ENCODE measurements around the gene MGAT4D.
A peak's percentile ranks its signal among the peaks of the same experiment; 100 is the strongest.
"Not testable (repeated sequence)": the region's sequence is repeated elsewhere in the genome, so short reads cannot be mapped to it uniquely, and the experiment has no call there.

Gene MGAT4D

DNA sequence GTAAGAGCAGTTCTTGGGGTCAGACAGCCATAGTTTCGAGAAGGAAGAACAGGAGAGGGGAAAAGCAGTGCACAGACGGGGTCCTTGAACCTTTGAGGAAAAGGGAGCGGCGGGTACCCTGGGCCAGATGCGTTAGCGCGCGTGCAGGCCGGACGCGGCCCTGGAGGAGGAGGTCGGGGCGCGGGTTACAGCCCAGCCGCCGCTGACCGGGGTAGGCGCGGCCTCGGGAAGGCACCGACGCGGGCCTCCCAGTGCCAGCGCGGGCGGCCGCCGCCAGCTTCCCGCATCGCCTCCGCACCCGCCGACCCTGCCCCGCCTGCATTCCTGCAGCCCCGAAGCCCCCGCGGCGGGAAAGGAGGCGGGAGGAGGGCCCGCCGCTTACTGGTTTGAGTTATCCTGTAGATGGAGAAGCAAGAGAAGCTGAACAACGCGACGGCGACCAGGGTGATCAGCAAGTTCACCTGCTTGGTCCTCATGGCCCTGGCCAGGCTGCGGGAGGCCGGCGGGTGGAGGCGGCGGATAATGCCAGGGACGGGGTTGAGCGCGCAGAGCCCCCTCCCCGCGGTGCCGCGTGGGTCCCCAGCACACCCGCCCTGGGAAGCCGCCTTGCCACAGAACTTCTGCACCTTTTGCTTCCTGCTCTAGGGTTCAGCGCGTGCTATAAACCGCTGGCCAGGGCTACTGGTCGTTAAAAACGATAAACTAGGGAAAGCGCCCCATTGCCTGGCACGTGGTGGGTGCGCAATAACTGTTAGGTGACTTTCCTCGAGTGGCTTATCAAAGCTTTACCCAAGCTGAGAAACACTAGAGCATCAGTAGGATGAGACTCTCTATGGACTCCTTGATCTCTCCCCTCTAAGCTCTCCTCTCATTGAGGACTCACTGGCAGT lies at the start of gene MGAT4D:
Gene MGAT4D, minus strand, starts transcription at position 547 of the 890 bp plus-strand sequence. Its CDS starts 71 bp downstream, at position 476.
- H3K4me3 ChIP-seq (ENCODE audit: low read length): no peak within 1 kb of the TSS
- no peak for TF ChIP-seq ZNF274 (IDR thresholded peaks at IDR 0.05; ENCODE audit: low read depth, low read length)

DNA sequence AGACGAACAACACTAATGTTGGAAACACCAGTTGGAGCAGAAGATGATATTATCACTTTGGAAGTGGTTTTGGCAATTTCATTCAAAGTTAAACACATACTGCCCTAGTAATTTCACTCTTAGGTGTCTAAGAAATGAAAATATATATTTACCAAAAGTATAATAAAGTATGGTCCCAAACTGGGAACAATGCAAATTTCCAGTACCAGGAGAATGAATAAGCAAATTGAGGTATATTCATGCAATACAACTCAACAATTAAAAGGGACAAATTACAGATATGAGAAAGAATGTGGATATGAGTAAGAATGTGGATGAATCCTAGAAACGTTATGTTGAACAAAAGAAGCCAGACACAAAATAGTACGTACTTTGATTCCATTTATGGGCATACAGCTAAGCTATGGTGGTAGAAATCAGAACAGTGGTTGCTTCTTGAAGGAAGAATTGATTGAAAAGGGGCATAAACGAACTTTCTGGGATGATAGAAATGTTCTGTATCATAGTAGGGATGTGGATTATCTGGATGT lies 35.9 kb upstream of the MGAT4D start:
- no peak for TF ChIP-seq ZNF274 (IDR thresholded peaks at IDR 0.05; ENCODE audit: low read depth, low read length)
- H3K4me3 ChIP-seq (ENCODE audit: low read length): no peak overlapping the region

DNA sequence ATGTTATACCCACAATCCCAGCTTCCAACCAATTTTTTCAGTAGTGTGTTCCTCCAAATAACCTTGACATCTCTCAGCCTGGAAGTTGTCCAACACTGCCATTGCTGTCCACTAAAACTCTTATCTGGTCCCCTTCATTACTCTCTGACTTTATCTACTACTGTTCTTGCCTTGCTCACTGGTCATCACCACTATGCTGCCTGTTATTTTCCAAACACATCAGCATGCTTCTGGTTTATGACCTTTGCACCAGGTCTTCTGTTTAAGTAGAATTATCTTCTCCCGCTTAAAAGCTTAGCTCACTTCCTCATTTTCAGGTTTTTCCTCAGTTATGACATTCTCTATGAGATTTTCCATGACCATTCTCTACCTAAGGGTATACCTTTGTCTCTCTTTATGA lies 31.3 kb upstream of the MGAT4D start:
- no peak overlapping the region for H3K4me3 ChIP-seq (ENCODE audit: low read length)
- TF ChIP-seq ZNF274 (IDR thresholded peaks at IDR 0.05; ENCODE audit: low read depth, low read length): no peak

DNA sequence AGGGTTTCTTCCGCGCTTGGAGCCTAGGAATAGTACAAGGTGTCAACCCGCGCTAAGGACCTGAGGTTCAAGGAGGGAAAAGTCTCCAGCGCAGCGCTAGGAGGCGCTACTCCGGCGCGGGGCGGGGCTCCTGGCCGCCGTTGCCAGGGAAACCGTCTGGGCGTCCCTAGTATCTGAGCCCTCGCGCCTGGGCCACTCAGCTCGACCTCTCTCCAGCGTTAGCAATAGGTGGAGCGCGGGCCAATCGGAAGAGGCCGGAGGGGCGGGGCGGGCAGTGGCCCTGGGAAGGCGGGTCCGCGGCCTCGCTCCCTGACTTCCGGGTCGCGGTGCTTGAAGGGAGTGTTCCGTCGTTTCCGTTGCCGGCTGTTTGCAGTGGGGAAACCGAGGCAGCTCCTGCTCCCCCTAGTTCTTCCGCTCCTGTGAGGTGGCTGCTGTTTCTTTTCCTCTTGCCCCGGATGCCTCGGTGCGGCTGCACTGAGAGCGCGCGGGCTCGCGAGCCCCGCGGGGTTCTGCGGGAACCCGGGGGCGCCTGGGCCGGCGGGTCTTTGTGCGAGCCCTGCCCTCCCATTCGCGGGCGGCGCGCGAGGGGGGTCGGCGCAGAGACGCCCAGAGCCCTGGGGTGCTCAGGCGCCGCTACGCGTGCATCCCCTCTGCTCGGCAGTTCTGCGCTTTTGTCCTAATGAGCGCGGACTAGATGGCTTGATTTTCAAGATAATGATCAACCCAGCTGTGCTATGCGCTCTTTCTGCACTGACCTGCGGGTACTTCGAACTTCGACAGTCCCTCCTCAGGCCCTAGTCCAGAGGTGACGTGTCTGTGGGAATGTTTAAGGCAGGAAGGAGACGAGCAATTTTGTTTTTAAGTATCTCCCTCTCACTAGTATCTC lies 26.0 kb upstream of the MGAT4D start, which contains the start of gene ELMOD2:
Gene ELMOD2, plus strand, starts transcription at position 312 of the 886 bp plus-strand sequence. CDS start 1,261 bp downstream, outside the sequence.
- TF ChIP-seq ZNF274 (IDR thresholded peaks at IDR 0.05; ENCODE audit: low read depth, low read length): no peak
- H3K4me3 ChIP-seq (ENCODE audit: low read length): peak within 1 kb of the TSS; percentile 86

DNA sequence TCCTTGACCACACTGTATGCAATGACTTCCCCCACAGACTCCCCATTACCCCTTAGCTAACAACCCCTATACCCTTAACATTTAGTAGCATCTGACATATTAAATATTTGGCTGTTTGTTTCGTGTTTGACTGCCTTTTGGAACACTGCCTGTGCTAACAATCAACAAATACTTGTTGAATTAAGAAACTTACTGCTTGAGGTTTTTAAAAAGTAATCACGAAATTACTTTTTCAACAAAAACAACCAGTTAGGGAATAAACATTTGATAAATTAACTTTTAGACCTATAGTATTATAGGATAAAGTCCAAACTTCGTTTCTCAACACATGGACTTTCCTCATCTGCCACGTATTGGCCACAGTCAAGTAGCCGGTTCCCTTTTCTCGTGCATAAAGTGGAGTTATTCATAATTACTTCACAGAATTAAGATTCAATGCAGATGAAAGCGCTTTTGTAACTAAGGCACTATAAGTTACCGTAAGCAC lies 25.3 kb upstream of the MGAT4D start:
- TF ChIP-seq ZNF274 (IDR thresholded peaks at IDR 0.05; ENCODE audit: low read depth, low read length): no peak
- peak overlapping the region; percentile 18; the same call in 1 of the 2 replicates for H3K4me3 ChIP-seq (ENCODE audit: low read length)

DNA sequence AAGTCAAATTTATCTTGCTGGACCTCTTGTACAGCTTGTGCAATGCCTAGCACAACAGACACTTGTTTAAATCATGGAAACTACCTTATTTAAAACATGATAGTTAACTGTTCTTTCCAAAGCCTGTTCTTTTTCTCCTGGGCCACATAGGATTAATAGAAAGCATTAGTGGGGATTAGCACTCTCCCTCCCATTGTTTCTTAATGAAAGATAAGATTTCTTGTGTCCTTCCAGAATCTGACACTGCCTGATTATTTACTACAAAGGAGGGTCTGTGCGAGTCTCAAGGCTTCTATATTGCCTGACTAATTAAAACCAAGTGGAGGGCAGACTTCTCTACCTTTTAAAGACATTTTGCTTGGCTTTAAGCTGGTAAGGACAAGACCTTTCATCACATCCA lies 17.3 kb upstream of the MGAT4D start:
- H3K4me3 ChIP-seq (ENCODE audit: low read length): no peak overlapping the region
- TF ChIP-seq ZNF274 (IDR thresholded peaks at IDR 0.05; ENCODE audit: low read depth, low read length): no peak

DNA sequence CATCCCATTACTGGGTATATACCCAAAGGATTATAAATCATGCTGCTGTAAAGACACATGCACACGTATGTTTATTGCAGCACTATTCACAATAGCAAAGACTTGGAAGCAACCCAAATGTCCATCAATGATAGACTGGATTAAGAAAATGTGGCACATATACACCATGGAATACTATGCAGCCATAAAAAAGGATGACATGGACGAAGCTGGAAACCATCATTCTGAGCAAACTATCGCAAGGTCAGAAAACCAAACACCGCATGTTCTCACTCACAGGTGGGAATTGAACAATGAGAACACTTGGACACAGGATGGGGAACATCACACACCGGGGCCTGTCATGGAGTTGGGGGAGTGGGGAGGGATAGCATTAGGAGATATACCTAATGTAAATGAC lies 15.7 kb upstream of the MGAT4D start:
- not testable (repeated sequence) for H3K4me3 ChIP-seq (ENCODE audit: low read length)

DNA sequence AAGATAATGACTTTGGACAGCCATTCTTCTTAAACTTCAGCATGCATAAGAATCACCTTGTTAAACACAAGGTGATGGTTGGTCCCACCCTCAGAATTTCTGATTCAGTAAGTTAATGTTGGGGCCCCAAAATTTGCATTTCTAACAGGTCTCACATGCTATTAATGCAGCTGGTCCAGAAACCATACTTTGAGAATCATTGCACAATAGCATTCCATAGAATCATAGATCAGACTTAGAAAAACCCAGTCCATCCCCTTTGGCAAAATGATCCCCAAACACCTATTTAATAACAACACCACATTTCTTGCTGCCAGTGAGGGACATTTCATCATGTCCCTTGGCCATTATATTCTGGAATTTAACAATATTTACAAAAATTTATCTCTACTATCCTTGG lies 6.2 kb upstream of the MGAT4D start:
- TF ChIP-seq ZNF274 (IDR thresholded peaks at IDR 0.05; ENCODE audit: low read depth, low read length): no peak
- no peak overlapping the region for H3K4me3 ChIP-seq (ENCODE audit: low read length)

DNA sequence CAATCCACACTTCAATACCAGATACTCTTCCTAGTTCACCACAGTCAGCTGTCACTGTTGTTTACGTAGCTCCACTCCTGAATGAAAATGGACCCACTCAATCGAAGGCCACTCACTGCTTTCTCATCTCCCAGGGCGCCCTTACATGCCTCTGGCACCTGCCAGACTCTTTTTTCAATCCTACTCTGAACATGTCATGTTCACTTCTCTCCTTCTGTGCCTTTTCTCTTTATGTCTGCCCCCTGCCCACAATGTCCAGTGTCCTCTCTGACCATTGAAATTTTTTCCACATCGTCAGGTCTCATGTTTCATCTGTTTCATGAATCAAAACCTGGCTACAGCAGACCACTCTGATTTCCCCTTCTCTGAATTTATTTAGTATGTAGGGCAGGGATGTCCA lies 1.3 kb upstream of the MGAT4D start:
- H3K4me3 ChIP-seq (ENCODE audit: low read length): no peak overlapping the region
- no peak for TF ChIP-seq ZNF274 (IDR thresholded peaks at IDR 0.05; ENCODE audit: low read depth, low read length)

DNA sequence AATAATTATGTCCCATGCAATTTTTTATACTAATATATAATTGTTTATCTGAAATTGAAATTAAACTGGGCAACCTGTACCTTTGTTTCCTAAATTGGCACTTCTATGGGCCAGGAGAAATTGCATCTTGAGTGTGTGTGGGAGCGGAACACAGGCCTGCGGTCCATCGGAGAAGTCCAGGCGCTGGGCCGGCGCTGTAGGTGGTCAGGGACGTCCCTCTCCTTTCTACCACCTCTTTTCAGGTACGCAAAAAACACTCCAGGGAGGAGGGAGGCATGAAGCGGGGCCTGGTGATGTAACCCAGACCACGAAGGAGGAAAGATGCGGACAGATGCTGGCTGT lies 717 bp downstream of the MGAT4D start:
- TF ChIP-seq ZNF274 (IDR thresholded peaks at IDR 0.05; ENCODE audit: low read depth, low read length): no peak
- H3K4me3 ChIP-seq (ENCODE audit: low read length): no peak overlapping the region

DNA sequence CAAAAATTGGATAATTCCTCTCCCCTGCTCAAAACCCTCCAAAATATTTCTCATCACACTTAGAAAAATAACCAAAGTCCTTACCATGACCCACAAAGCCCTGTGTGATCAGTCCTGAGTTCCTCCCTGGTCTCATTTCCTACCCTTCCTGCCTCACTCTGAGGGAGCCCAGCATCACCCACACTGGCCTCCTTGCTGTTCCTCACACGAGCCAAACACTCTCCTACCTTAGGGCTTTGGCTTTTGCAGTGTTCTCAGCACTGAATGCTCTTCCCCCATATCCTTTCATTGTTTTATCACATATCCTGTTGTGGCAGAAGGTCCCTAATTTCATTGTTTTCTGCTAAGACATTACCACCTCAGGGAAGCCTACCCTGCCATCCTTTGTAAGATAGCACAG lies 12.2 kb downstream of the MGAT4D start:
- no peak overlapping the region for H3K4me3 ChIP-seq (ENCODE audit: low read length)
- no peak for TF ChIP-seq ZNF274 (IDR thresholded peaks at IDR 0.05; ENCODE audit: low read depth, low read length)

DNA sequence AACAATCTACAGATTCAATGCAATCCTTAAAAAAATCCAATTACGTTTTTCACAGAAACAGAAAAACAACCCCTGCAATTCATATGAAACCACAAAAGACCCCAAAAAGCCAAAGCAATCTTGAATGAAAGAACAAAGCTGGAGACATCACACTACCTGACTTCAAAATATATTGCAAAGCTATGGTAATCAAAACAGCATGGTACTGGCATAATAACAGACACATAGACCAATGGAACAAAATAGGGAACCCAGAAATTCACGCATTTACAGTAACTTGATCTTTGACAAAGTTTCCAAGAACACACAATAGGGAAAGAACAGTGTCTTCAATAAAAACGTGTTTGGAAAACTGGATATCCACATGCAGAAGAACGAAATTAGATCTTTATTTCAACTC lies 14.6 kb downstream of the MGAT4D start:
- TF ChIP-seq ZNF274 (IDR thresholded peaks at IDR 0.05; ENCODE audit: low read depth, low read length): no peak
- H3K4me3 ChIP-seq (ENCODE audit: low read length): no peak overlapping the region

DNA sequence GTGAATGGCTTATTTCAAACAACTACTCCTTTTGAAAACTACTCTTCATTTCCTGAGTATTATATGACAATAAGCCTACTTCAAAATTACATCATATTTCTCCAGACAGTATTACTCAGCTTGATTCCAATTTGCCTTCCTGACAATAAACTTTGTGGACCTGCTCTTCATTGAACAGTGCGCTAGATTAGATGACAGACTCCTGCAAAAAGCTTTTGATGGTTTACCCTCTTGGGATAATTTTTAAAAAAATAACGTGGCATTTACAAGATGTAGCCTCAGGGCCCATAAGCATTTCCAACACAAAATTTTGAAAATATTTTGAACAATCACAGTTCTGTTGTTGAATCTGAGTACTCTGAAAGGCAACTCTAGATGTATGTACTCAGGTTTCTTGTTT lies 25.9 kb downstream of the MGAT4D start:
- H3K4me3 ChIP-seq (ENCODE audit: low read length): no peak overlapping the region

More for the DNA sequence above, 25.9 kb downstream of the MGAT4D start:
- TF ChIP-seq ZNF274 (IDR thresholded peaks at IDR 0.05; ENCODE audit: low read depth, low read length): no peak

Measured in GM08714 (cell line).